NK-92 (cell line): ENCODE measurements around the gene DLGAP5.
A peak's percentile ranks its signal among the peaks of the same experiment; 100 is the strongest.

Experiments used
- DNase-seq: peaks from one replicate; lab custom pipeline; 2025; ENCODE audit not compliant: unreplicated experiment; lab: John Stamatoyannopoulos, UW

DLGAP5 gene, protein sequence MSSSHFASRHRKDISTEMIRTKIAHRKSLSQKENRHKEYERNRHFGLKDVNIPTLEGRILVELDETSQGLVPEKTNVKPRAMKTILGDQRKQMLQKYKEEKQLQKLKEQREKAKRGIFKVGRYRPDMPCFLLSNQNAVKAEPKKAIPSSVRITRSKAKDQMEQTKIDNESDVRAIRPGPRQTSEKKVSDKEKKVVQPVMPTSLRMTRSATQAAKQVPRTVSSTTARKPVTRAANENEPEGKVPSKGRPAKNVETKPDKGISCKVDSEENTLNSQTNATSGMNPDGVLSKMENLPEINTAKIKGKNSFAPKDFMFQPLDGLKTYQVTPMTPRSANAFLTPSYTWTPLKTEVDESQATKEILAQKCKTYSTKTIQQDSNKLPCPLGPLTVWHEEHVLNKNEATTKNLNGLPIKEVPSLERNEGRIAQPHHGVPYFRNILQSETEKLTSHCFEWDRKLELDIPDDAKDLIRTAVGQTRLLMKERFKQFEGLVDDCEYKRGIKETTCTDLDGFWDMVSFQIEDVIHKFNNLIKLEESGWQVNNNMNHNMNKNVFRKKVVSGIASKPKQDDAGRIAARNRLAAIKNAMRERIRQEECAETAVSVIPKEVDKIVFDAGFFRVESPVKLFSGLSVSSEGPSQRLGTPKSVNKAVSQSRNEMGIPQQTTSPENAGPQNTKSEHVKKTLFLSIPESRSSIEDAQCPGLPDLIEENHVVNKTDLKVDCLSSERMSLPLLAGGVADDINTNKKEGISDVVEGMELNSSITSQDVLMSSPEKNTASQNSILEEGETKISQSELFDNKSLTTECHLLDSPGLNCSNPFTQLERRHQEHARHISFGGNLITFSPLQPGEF

DNA sequence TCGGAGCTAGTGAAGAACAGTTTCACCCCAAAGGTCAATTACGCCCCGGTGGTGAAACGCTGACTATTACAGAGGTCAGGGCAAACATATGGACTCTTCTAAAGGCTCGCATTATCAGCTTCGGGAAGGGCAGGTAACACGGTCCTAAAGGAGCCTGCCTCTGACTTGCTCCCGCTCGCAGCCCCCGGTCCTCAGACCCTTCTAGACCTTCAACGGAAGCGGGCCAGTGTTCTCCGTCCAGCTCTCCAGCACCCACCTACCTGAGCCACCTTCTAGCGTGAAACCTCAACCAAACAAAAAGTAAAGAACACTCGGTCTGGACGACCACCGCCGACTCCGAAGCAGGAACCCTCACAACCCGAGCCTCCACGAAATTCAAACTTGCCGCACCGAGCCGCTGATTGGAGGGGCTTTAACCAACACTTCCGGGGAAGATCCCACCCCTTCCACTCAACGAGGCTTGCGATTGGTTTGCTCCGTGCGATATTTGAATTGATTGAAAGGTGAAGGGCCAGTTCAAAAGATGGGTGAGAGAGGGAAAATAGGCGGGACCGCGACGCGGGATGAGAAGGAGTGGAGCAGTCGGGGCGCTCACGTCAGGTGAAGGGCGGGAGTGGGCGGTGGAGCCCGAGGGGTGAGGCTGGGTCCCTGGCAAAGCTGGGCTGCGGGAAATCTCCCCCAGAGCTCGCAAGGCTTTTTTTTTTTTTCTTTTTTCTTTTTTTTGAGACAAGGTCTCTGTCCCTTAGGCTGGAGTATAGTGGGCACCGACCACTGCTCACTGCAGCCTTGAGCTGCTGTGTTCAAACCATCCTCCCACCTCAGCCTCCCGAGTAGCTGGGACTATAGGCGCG, at the start of gene DLGAP5:
Gene DLGAP5, minus strand, starts transcription at position 383 of the 851 bp plus-strand sequence. CDS start 2,406 bp downstream, outside the sequence.
- DNase-seq: peak; percentile 52

DNA sequence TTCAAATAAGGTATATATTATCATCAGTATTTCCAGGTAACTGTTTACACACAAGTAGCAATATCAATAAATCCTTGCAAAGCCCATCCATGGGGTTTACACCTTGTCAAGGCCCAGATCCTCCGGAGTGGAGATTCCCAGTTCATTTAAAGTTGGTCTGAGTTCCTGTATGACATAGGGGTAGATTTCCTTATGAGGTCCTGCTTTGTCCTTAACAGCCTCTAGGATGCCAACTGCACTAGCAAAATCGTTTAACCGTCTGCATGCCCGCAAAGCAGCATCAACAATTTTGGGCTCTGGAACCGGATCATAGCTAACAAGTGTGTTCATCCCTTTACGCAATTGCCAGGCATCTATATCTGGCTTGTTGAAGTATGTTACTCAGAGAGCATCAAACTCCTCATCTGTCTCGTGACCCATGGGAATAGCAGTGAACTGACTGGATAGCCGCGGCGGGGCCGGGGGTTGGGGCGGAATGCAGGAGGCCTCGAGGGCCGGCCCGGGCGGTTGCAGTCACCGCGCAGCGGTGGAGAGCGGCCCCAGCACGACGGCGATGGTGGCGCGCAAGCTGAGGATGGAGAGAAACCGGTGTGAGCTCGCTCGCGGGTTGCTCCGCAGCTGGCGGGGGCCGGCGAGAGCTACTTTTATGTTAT, 49.3 kb upstream of the DLGAP5 start:
- DNase-seq: no peak

DNA sequence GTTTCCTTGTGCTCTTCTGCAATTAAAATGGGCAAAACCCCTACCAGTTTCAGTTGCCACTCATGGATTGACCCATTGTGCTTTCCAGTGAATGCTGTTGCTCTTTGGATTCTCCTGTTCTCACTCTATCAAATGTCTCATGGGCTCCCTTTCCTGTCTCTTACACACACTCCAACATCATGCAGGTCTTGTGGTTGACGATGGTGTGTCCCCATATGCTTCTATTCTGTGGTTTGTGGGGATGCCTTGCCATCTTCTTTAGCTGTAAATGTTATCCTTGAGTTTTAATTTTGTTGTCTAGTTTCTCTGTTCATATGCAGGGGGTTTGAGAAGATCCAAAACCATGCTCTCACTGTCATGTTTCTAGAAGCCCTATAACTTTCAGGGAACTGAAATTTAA, 47.9 kb upstream of the DLGAP5 start:
- DNase-seq: no peak

DNA sequence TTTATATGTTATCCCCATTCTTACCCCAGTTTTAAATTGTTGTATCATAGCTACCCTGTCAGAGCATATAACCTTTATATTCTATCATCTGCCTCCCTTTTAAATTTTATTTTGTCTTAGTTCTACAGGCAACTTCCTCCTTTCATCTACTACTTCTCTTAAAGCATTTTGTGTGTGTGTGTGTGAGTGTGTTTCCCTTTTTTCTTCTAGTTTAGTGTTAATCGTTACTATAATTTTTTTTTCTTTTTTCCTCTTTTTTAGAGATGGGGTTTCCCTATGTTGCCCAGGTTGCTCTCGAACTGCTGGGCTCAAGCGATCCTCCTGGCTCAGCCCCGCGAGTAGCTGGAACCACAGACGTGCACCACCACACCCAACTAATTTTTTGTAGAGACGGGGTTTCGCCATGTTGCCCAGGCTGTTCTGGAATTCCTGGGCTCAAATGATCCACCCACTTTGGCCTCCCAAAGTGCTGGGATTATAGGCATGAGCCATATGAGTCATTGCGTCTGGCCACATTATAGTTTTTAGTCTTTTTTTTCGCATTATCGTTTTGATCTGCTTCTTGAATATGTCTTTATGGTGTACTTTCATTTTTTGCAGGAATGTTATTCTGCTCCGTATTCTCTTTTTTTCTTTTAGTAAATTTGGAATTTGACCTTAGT, 46.8 kb upstream of the DLGAP5 start:
- DNase-seq: no peak

DNA sequence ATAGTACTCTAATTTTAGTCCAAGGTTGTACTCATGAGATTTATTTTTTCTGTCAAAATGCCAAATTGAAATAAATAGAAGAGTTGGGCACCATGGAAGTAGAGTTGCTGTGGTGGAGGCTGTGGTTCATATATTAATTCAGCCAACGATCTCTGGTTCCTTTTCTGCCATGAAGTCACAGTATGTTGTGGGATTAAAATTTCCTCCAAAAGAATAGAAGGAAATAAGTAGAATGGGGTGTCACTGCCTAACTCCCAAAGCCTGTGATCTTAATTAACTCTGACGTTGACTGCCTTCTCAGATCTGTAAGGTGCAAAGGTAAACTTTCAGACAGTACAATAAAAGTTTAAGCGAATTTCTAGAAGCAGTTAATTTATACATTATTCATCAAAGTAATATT, 42.2 kb upstream of the DLGAP5 start:
- DNase-seq: no peak

DNA sequence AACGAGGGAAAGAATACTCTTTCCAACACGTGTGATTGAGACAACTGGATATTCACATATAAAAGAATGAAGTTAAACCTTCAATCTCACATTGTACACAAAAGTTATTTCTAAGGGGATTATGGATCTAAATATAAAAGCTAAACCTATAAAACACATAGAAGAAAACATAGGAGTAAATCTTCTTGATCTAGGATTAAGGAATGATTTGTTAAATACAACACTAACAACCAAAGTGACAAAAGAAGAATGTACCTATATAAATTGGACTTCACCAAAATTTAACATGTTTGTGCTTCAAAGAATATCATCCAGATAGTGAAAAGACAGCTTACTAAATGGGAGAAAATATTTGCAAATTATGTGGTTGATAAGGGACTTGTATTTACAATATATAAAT, 36.9 kb upstream of the DLGAP5 start:
- DNase-seq: no peak

DNA sequence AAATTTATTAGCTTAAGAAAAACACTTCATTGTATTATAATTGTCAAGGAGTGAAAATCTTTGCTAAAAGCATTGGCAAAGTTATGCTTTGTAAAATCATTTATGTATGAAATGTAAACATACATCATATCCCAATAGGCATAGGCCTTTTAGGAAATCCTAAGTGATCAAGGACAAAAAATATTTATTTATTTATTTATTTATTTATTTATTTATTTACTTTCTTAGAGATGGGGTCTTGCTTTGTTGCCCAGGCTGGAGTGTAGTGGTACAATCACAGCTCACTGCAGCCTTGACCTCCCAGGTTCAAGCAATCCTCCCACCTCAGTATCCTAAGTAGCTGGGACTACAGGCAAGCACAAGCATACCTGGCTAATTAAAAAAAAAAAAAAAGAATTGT, 32.0 kb upstream of the DLGAP5 start:
- DNase-seq: no peak

DNA sequence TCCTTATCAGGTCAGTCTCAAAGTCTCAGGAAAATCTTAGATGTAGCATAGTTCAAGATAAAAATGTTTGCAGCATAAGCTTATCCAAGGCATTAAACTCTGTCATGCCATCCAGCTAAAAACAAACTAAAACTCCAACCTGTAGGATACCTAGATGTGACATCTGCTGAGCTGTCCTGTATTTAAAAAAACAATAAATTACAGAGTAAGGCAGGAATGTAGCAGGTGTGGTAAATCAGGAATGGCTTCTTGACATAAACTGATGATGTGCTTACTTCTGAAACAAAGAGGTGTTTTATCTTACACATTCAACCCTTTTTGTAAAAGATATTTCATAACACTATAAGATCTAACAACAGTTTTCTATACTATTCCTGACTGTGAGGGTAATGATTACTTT, 30.6 kb upstream of the DLGAP5 start:
- DNase-seq: no peak

DNA sequence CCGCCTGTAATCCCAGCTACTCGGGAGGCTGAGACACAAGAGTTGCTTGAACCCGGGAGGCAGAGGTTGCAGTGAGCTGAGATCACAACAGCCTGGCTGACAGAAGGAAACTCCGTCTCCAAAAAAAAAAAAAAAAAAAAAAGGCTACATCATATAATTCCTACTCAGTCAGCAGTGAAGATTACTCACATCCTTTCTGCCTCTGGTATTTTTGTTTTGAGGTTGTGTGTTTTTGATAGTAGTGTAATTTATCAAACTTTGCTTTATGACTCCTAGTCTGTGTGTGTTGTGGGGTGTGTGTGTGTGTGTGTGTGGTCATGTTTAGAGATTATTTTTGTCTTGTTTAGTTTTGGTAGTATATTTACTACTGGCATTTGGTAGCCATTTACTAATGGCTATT, 29.8 kb upstream of the DLGAP5 start:
- no peak for DNase-seq

DNA sequence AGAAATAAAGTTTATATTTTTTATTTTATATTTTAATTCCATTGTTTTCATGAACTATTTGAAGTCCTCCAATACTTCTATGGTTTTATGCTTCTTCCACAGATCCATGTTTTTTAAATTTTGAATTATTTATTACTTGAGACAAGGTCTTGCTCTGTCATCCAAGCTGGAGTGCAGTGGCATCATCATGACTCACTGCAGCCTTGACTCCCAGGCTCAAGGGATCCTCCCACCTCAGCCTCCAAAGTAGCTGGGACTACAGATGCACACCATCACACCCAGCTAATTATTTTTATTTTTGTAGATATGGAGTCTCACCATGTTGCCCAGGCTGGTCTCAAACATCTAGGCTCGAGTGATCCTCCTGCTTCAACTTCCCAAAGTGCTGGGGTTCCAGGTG, 28.8 kb upstream of the DLGAP5 start:
- DNase-seq: no peak

DNA sequence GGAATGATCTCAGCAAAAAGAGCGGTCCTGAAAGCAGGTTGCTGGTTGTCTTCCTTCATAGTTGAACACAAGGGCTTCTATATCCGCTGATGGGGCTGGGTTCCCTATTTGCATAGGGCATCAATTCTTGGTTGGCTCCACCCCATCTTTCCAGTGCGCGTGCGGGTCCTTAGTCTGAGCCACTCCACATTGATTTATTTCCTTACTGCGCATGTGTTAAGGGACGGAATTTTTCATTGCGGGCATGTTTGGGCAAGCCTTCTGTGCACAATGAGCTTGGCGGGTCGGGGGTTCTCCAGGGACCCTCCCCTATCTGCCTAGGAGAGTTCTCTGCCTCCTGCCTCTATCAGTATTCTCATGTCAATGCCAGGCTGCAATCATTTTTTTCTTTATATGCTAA, 21.2 kb upstream of the DLGAP5 start:
- DNase-seq: no peak

DNA sequence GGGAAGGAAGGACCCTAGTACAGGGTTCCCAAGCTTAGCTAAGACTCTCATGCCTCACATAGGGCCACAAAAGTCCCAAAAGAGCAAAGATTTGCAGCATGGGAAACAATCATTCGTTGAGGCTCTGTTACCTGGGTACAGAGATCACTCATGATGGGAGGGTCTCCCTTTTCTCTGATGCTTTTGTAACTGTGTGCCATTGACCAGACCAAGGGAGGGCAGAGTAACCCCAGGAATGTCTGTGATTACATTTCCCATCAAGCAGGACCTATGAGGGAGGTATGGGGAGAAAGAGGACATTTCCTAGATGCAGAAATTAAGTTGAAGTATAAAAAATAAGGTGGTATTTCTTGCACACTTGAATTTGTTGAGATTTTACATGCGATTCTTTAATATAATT, 16.4 kb upstream of the DLGAP5 start:
- no peak for DNase-seq

DNA sequence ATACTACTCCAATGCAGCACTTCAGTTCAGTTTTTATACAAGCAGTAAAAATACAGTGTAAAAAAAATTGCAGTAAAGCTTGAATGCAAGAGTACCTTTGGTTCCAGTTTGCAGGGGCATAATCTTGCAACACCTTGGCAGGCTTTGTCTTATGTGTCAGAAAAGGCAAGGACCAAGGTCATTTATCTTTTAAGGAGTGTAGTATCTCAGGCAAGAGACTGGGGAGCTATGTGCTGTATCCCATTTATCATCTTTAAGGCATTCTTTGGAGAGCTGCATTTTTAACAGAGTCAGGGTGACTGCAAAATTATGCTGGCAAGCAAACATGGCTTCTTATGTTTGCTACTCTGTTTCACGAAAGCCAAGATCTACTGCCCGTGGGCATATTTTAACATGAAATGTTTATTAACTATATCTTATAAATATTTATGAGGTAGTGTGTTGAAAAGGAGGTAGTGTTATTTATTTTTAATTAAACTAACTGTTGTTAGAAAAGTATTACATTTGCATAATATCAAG, 14.8 kb upstream of the DLGAP5 start:
- DNase-seq: no peak

DNA sequence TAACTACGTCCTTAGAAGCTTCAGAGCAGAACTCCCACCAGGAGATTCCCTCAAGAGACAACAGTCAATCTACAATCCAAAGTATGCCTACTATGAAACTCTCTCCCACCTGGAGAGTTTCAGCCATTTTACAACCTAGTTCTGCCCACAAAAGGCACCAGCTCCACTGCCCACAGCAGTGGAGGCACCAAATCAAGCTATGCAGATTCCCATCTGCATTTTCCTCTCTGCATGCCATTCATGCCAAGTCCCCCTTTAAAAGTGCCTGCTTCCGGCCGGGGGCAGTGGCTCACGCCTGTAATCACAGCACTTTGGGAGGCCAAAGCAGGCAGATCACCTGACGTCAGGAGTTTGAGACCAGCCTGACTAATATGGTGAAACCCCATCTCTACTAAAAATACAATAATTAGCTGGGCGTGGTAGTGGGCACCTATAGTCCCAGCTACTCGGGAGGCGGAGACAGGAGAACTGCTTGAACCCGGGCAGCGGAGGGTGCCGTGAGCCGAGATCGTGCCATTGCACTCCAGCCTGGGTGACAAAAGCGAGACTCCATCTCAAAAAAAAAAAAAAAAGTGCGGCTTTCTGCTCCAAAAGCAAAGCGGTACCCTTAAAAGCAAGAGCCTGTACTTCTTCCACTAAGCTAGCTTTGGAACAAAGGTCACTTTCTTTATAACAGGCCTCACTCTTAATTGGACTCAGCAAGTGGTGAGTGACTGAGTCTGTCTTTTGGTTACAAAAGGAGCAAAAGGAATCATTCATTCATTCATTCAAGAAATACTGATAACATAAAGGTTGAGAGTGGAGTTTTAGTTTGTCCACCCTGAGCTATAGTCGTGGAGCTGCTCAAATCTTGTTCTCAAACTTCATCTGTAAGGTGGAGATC, 10.1 kb upstream of the DLGAP5 start:
- DNase-seq: no peak

DNA sequence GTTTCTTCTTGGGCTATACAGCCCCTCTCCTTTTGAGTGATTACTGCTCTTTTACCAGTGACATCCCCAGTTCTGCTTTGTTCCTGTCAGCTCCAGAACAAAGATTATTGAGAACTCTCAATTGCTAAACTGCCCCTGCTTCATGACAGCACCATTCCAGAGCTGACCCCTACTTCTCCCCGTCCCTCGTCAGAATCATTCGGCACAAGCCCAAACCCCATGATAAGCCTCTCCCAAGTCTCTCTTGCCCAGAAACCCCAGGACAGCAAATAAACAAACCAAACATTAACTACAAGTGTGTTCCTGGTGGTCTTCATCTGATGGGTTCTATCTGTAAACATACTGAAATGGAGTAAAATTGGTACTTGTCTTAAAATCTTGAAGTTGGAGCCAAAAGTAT, 9.3 kb upstream of the DLGAP5 start:
- no peak for DNase-seq

DNA sequence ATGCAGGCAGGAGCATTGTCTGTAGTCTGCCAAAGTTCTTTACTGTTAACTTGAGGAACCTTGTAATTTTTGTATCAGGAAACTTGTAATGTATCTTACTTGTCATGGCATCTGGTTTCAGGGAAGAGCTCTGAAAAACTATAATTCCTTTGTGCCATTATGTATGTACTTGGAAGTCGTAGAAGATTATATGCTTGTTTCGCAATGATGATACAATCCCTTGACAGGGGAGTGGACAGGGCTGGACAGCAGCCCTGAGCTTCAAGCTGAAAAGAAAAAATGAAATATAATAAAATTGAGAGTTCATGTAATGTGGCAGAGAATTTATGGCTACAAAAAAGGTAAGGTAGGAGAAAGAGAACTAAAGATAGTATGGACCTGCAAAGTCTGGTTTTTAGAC, 7.4 kb upstream of the DLGAP5 start:
- DNase-seq: no peak

DNA sequence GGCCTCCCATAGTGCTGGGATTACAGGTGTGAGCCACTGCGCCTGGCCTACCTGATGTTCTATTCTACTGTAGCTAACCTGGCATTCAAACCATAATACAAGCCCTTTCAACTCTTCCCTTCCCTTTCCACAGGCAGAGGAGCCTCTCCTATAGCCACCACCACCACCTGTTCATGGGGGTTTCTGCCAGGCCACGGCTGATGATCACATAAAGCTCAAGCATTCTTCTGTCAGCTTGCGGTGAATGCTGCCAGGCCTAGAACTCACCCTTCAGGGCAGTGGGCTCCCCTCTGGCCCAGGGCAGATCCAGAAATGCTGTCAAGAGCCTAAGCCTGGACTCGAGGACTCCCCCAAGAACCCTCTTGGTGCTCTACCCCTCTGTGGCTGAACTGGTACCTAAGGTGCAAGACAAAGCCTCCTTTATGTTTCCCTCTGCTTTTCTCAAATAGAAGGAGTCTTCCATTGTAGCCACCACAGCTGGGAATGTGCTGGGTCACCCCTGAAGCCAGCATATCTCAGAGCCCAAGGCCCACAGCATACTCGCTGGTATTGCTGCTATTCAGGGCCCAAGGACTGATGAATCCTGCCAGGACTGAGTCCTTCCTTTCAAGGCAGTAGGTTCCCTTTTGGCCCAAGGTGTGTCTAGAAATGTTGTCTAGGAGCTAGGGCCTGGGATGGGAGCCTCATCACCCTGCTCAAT, 3.4 kb upstream of the DLGAP5 start:
- DNase-seq: no peak

DNA sequence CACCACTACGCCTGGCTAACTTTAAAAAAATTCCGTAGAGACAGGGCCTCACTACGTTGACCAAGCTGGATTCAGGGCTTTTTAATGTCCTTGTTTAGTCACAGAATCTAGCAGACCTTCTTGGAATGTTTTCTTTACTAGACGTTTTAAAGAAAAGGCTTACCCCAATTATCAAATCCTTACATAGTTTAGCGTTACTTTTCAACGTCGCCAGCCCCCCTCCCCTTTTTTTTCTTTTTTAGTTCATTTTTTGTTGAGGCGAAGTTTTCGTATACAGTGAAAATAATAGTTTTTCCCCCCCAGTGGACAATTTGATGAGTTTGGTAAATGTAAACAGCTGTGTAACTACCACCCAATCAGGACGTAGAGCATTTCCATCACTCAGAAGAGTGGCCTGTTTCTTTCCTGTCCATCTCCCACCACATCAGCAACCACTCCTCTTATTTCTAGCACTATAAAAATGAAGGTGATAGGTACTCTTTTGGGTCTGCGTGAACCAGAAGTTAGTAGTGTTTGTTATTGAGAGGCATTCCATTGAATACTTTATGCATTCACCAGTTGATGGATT, 753 bp upstream of the DLGAP5 start:
- no peak for DNase-seq
